Caco-2 (cell line): Measurements from ENCODE around the gene STX8. TPM values are rescaled to one million over a fixed set of nuclear protein-coding genes. Genes with fewer than 3 reads are reported as not detected.

Source experiments
- BruUV-seq: library from RNA; stranded (reverse); fragments of 400-500 nt; replicated peaks from 2 replicates; lab custom pipeline; 2021; lab: Mats Ljungman, UMichigan
- CTCF ChIA-PET: fragments of 300-600 bp; sonication (Branson Sonifier 250); formaldehyde crosslinking; loops from one replicate; lab custom pipeline; 2022; ENCODE audit warnings: antibody characterized with exemption; lab: Charles Lee
- POLR2A ChIA-PET: fragments of 300-600 bp; sonication (Branson Sonifier 250); formaldehyde crosslinking; loops from one replicate; lab custom pipeline; 2022; ENCODE audit warnings: antibody characterized with exemption; lab: Charles Lee
- DNase-seq, 2 experiments: peaks; one replicate each; pipeline versions ENCODE4 v3.0.0 to v3.0.0-alpha.2; 2020 to 2022
- H3K27me3 ChIP-seq: replicated peaks from 2 replicates; pipeline ENCODE4 v1.6.0; 2011; ENCODE audit warnings: low read length; ENCODE audit not compliant: control insufficient read depth, insufficient read depth
- H3K36me3 ChIP-seq: 2 replicates; pipeline ENCODE4 v1.5.1; 2011; ENCODE audit warnings: low read length; ENCODE audit not compliant: control insufficient read depth, insufficient read depth
- H3K4me1 ChIP-seq: fragments of 250-450 bp; sonication (Bioruptor Pico); 2 replicates; pipeline ENCODE4 v1.5.1; 2020; ENCODE audit warnings: mild to moderate bottlenecking
- H3K4me3 ChIP-seq: 2 replicates; pipeline ENCODE4 v1.5.1; 2011; ENCODE audit warnings: low read depth, mild to moderate bottlenecking, control low read depth, low read length
- H3K9me3 ChIP-seq: fragments of 250-450 bp; sonication (Bioruptor Pico); 2 replicates; pipeline ENCODE4 v1.5.1; 2020; ENCODE audit warnings: mild to moderate bottlenecking, moderate library complexity
- H3K27ac Mint-ChIP-seq: one replicate; pipeline ENCODE4 v1.8.0; 2022; ENCODE audit warnings: mixed read lengths; ENCODE audit not compliant: unreplicated experiment
- H3K27me3 Mint-ChIP-seq: one replicate; pipeline ENCODE4 v1.8.0; 2022; ENCODE audit warnings: mixed read lengths; ENCODE audit not compliant: insufficient read depth, unreplicated experiment
- H3K36me3 Mint-ChIP-seq: one replicate; pipeline ENCODE4 v1.8.0; 2022; ENCODE audit warnings: mild to moderate bottlenecking, mixed read lengths; ENCODE audit not compliant: insufficient read depth, unreplicated experiment
- H3K4me1 Mint-ChIP-seq: one replicate; pipeline ENCODE4 v1.8.0; 2022; ENCODE audit warnings: low read depth, mixed read lengths; ENCODE audit not compliant: unreplicated experiment
- H3K4me3 Mint-ChIP-seq: one replicate; pipeline ENCODE4 v1.8.0; 2022; ENCODE audit warnings: mild to moderate bottlenecking, moderate library complexity, mixed read lengths; ENCODE audit not compliant: unreplicated experiment
- H3K9me3 Mint-ChIP-seq: one replicate; pipeline ENCODE4 v1.8.0; 2022; ENCODE audit warnings: mixed read lengths; ENCODE audit not compliant: unreplicated experiment
- CTCF ChIP-seq, 2 experiments: fragments of 200-600 bp in 1 of 2; IDR thresholded peaks; 1 replicate in 1 of 2; 2 replicates in 1 of 2; pipeline versions ENCODE4 v1.5.1 to v1.8.0; 2011 to 2022; ENCODE audit warnings: antibody characterized with exemption in 1 of 2, control low read depth in 1 of 2, inconsistent platforms in 1 of 2, low read depth in 1 of 2, low read length in 1 of 2, mild to moderate bottlenecking in 1 of 2, moderate library complexity in 1 of 2; ENCODE audit not compliant: insufficient read depth in 1 of 2, severe bottlenecking in 1 of 2, unreplicated experiment in 1 of 2
- intact Hi-C: fragments of 100-400 bp; cut with micrococcal nuclease; formaldehyde crosslinking; loops from one replicate; pipeline ENCODE4 v1.10.0; 2022; ENCODE audit not compliant: unreplicated experiment
- total RNA-seq: library from RNA; stranded (reverse); gene quantifications from 2 replicates; pipeline ENCODE4 v1.2.3, GENCODE V29; 2022

The STX8 gene
- total RNA-seq, 1 experiment from 2014 or later: 22.6 TPM

GRCh38 chr17:9446528-9446927 is 129.1 kb downstream of the STX8 start:
- CTCF ChIA-PET: no interaction called here
- POLR2A ChIA-PET: no interaction called here
- Mint-ChIP-seq H3K4me3 (no peak overlapping the region), H3K27ac (no peak overlapping the region), H3K4me1 (no peaks in the 10 kb centered on the region), H3K27me3 (no peaks in the 10 kb centered on the region), H3K9me3 (no peaks in the 10 kb centered on the region), H3K36me3 (no peaks in the 10 kb centered on the region)
- Histone ChIP-seq H3K4me3 (no peak overlapping the region), H3K36me3 (no peaks in the 10 kb centered on the region), H3K27me3 (no peaks in the 10 kb centered on the region), H3K4me1 (no peaks in the 10 kb centered on the region), H3K9me3 (no peaks in the 10 kb centered on the region)
- no TSS peak for BruUV-seq
- intact Hi-C loops: no loop called here
- TF ChIP-seq CTCF (IDR thresholded peaks at IDR 0.05; ENCODE audit: insufficient read depth in 1 of 2, low read depth in 1 of 2, low read length in 1 of 2, severe bottlenecking in 1 of 2, unreplicated experiment in 1 of 2): no peak
- DNase-seq: no peak

DNA sequence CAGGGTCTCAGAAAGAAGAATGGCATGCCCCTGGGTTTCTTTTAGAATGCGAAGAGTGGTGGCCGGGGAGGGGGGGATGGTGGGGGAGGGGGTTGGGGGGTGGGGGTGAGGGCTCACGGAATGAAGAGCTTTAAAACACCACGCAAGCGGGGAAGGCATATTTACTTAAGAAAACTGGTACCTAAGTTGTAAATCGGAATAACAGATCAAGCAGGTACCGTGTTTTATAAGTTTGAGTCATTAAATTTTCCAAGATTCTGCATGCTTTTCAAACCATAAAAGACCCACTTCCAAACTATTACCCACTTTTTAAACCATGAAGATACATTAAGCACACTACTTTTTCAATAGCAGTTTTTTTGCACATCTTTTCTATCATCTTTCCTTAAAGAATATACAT is 130.2 kb downstream of the STX8 start:
- Histone ChIP-seq H3K4me3 (no peak overlapping the region), H3K27me3 (no peaks in the 10 kb centered on the region), H3K9me3 (no peaks in the 10 kb centered on the region), H3K4me1 (no peaks in the 10 kb centered on the region), H3K36me3 (no peaks in the 10 kb centered on the region)
- Mint-ChIP-seq H3K36me3 (no peaks in the 10 kb centered on the region), H3K4me3 (no peak overlapping the region), H3K27ac (no peak overlapping the region), H3K4me1 (no peaks in the 10 kb centered on the region), H3K9me3 (no peaks in the 10 kb centered on the region), H3K27me3 (no peaks in the 10 kb centered on the region)
- intact Hi-C loops: no loop called here
- BruUV-seq: no TSS peak
- no peak for DNase-seq
- POLR2A ChIA-PET: no interaction called here
- CTCF ChIA-PET: no interaction called here
- no peak for TF ChIP-seq CTCF (IDR thresholded peaks at IDR 0.05; ENCODE audit: insufficient read depth in 1 of 2, low read depth in 1 of 2, low read length in 1 of 2, severe bottlenecking in 1 of 2, unreplicated experiment in 1 of 2)

DNA sequence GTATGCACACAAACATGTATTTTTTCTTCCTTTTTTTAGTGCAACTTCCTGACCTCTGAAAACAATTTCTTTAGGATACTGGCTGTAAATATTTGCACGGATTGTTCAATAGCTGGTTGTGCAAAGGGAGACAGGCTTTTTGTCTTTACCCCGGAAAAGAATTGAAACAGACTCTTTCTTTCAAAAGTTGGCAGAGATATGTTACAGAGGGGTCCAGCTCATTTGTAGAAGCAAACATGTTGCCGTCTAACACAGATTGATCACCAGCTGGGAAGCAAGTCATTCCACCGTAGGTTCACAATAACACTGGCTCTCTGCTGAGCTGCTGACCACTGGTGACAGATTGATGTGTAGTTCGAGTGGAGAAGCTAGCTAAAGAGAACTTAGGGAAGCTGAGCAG is 130.9 kb downstream of the STX8 start:
- POLR2A ChIA-PET: no interaction called here
- no TSS peak for BruUV-seq
- Mint-ChIP-seq H3K9me3 (no peaks in the 10 kb centered on the region), H3K4me1 (no peaks in the 10 kb centered on the region), H3K36me3 (no peaks in the 10 kb centered on the region), H3K27ac (no peak overlapping the region), H3K27me3 (no peaks in the 10 kb centered on the region), H3K4me3 (no peak overlapping the region)
- no peak for TF ChIP-seq CTCF (IDR thresholded peaks at IDR 0.05; ENCODE audit: insufficient read depth in 1 of 2, low read depth in 1 of 2, low read length in 1 of 2, severe bottlenecking in 1 of 2, unreplicated experiment in 1 of 2)
- intact Hi-C loops: no loop called here
- Histone ChIP-seq H3K4me3 (no peak overlapping the region), H3K9me3 (no peaks in the 10 kb centered on the region), H3K36me3 (no peaks in the 10 kb centered on the region), H3K27me3 (no peaks in the 10 kb centered on the region), H3K4me1 (no peaks in the 10 kb centered on the region)
- DNase-seq: no peak
- CTCF ChIA-PET: no interaction called here
